ENCODE data around the gene ZYX.

The ZYX gene

GRCh38 chr7:143437578-143437977 lies 56.4 kb downstream of the ZYX start:
- in situ Hi-C loops (cut with HindIII; ENCODE audit: low sequenced_read_pairs): no loop called here
- no peak overlapping the region for H3K4me3 ChIP-seq (ENCODE audit: low read depth, low read length)
- no peak for DNase-seq (ENCODE audit: low read depth, low spot score)
- TF ChIP-seq CTCF (IDR thresholded peaks at IDR 0.05; ENCODE audit: low read depth, low read length): no peak

GRCh38 chr7:143439866-143440265 lies 58.7 kb downstream of the ZYX start:
- in situ Hi-C loops (cut with HindIII; ENCODE audit: low sequenced_read_pairs): no loop called here
- no peak for DNase-seq (ENCODE audit: low read depth, low spot score)
- TF ChIP-seq CTCF (IDR thresholded peaks at IDR 0.05; ENCODE audit: low read depth, low read length): no peak
- no peak overlapping the region for H3K4me3 ChIP-seq (ENCODE audit: low read depth, low read length)

Measured in astrocyte of the spinal cord (primary cell).